Hematopoietic multipotent progenitor cell treated with erythropoietin and hydrocortisone succinate and interleukin-3 and kit ligand, for 15 days (in vitro differentiated cells): Measurements from ENCODE around the gene RMP24.
A peak's percentile ranks its signal among the peaks of the same experiment; 100 is the strongest.
"Not testable (repeated sequence)": the region's sequence is repeated elsewhere in the genome, so short reads cannot be mapped to it uniquely, and the experiment has no call there.

Experiments
- DNase-seq: peaks from one replicate; pipeline ENCODE4 v3.0.0-alpha.2; 2015; ENCODE audit warnings: low spot score

RMP24 gene

DNA sequence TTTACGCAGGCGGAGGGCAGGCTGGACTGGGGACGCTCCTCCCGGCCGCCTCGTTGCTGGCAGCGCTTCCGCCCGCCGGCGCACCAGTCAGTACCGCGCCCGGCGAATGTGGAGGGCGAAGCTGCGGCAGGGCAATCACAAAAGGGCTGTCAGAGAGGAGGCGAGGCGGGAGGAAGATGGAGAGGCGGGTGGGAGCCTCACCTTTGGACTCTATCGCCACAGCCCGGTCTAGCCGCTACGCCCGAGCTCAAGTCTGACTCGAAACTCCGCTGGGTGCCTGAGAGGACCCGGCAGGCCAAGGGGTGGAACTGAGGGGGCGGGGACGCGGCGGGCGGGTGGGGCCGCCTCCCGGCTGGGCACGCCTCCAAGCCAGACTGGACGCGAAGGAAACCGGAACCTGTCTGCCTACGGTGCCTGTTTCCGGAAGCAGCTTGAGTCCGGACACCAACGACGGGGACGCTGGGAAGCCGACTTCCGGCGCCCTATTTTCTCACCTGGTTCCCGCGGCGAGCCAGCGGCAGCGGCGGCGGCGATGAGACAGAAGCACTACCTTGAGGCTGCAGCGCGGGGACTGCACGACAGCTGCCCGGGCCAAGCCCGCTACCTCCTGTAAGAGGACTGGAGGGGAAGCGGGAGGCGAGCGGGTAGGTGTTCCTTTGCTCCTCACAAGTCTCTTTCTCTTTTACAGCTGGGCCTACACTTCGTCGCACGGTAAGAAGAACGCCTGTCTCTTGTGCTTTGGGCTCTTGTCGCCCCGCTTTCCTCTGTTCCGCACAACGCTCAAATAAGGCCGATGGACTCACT is at the start of gene RMP24:
Gene RMP24 (plus strand): TSS at position 483 of the 804 bp plus-strand sequence.
- DNase-seq: peak; percentile 97

DNA sequence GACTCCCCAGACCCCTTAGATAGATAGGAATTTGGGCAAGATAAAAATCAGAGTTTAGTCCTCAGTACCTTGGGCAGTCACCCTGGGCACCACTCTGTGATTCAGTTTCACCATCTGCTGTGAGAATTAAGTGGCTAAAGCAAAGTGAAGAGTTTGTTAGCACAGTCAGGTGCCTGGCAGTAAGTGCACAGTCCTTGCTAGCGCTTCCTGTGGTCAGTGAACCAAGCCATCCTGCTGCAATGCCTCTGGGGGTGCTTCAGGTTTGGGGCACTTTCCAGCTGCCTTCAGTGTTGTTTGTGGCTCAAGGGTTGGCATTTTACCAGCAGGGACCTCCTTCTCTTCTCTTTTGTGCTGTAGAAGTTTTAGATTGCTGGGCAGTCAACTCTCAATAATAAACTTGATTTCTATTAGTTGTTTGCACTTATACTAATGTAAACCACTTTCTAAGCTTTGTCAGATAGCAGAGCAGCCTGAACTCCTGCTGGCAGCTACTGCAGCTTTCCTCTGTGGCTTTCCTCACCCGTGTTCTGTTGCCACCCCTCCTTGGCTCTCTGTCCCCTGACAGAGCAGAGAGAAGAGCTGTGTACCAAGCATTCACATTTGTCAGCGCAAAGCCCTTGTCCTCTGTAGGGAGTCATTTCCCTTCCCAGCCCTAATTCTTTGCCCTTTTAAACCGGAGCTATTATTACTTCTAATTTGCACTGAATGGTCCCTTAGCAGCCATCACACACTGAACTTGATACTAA is 48.4 kb upstream of the RMP24 start:
- DNase-seq: no peak

DNA sequence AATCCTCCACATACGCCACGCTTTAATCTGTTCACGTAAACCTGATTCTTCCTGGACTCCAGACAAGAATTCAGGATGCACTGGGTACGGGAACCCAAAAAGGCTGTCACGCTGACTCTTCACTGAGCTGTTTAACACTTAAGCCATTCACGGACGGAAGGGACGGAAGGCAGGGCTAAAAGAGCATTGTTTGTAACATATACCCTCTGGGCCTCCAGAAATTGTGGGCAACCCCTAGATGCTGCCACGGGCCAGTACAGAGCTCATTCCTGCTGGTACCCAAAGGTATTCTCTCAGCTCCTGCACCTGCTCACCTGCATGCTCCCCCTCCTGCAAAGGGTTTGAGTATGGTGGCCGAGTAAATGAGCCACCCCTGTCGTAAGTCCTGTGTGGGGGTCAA is 45.6 kb upstream of the RMP24 start:
- DNase-seq: no peak

DNA sequence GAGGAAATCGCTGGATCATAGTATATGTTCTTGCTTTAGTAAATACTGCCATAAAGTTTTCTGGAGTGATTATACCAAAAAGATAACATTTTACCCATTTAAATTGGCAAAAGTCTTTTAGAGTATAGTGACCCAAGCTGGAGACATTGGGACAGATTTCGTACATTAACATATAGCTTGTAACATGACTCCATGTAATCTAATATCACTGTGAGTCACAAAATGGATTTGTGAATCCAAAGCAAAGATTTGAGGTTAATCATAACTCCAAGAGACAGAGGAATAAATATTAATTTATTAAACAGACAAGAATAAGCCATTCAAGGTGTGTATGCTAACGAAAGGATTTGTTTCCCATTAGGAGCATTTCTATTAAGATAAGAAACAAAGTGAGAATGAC is 45.0 kb upstream of the RMP24 start:
- DNase-seq: no peak

DNA sequence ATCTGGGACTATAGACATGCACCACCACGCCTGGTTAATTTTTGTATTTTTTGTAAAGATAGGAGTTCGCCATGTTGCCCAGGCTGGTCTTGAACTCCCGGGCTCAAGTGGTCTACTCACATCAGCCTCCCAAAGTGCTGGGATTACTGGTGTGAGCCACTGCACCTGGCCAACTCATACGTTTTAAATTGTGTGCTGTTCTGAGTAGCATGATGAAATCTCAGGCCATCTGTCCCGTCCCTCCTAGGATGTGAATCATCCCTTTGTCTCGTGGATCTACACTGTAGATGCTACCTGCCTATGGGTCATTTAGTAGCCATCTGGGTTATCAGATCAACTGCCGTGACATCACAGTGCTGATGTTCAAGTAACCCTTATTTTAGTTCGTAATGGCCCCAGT is 38.5 kb upstream of the RMP24 start:
- DNase-seq: no peak

DNA sequence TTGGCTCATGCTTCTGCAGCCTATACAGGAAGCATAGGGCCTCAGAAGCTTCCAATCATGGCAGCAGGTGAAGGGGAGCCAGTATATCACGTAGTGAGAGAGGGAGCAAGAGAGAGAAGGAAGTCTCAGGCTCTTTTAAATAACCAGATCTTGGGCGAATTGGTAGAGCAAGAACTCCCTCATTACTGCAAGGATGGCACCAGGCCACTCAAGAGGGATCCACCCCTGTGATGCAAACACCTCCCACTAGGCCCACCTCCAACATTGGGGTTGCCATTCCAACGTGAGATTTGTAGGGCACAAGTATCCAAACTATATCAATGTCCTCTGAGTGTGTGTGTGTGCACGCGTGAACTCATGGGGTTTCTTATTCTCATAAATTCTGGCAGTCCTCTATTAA is 37.6 kb upstream of the RMP24 start:
- no peak for DNase-seq

DNA sequence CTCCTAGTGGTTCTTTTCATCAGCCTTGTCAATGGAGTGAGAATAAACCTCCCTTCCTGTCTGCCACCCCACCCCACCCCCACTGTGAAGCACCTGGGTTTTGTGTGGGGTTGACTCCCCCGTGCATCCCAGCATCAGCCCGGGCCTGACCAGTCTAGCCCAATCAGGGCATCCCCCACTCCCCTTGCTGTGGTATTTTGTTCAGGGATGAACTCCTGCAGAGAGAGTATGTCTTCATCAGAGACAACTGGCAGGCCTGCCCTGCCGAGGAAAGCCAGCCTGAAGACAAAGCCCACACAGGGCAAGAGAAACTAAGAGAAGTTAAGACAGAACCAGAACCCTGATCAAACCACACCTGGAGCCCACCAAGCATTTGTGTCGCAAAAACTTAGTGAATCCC is 36.7 kb upstream of the RMP24 start:
- DNase-seq: no peak

DNA sequence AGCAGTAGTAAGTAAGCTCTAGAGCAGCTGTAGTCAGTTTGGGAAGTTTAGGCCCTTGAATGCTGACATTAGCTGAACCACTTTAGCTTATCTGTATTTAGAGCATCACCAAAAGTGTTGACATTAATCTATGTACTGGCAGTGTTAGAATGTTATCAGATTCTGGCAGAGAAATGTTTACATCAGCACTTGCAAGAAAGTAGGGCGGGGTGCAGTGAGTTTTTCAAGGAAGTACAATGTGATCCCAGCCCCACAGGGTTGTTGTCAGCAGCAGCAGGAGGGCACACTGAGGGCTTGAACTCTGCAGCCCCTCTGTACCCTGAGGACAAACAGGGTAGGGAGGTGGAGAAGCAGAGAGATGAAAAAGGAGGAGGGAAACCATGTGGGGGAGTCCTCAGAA is 35.5 kb upstream of the RMP24 start:
- no peak for DNase-seq

DNA sequence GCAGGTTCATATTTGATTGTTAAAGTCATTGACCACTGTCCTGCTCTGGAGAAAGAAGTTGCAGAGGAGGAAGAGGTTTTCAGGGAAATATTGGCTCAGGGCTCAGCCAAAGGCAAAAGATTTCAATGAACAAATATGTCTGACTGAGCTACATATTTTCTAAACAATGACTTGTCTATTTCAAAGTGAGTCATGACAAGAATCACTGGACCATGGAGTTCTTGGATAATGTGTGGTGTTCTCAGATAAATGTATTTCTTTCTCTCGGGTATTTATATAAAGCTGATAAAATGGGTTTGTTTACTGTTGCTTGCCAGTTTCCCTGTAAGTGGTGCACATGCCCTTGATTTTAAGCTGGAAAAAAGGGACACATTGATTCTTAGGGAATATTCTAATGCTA is 34.3 kb upstream of the RMP24 start:
- DNase-seq: no peak

DNA sequence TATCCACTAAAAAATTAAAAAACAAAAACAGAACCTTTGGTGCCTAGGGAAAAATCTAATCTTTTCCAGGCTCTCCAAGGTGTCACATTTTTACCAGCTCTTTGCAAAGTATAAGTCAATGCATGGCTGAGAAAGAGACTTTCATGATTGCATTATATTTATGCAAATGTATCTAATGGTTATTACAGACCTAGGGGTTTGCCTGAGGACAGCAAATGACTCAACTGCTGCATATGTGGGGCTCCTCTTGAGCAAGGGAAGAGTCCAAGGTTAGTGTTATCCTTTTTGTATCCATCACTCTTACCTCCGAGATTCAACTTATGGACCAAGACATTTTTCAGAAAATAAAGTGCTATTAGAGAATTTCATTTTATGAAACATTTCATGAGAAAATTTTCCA is 33.9 kb upstream of the RMP24 start:
- DNase-seq: no peak

DNA sequence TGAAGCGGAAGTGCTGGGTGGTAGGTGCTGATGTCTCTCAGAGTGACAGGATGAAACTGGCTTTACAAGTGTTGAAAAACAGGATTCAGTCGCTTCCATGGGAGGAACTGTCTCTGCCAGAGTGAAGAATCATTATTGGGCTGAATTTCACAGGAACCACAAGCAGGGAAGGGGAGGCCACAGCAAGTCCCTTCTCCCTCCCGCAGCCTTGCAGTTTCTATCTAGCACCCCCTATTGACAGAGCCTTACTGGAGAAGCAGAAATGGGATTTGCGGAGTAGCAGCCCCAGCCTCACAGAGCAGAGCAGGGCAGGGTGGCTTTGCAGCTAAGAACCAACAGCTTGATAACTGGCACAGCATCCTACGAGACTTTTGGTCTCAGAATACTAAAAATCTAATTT is 33.3 kb upstream of the RMP24 start:
- no peak for DNase-seq

DNA sequence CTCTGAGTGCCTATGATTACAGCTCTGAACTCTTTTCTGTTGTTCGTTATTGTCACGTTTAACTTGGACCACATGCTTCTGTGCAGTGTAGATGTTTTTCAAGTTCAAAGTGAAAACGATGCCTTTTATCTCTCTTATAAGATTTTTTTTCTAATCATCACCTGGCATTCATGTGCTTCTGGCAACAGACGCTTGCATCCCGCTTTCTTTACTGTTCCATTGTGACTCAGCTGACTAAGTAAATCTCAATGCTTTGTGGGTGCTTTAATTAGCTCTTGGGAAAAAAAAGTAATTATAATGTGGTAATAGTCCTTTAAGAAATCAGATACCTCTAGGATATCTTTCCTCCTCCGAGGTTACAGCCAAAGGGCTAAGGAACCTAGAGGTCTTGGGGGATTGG is 31.2 kb upstream of the RMP24 start:
- DNase-seq: no peak

DNA sequence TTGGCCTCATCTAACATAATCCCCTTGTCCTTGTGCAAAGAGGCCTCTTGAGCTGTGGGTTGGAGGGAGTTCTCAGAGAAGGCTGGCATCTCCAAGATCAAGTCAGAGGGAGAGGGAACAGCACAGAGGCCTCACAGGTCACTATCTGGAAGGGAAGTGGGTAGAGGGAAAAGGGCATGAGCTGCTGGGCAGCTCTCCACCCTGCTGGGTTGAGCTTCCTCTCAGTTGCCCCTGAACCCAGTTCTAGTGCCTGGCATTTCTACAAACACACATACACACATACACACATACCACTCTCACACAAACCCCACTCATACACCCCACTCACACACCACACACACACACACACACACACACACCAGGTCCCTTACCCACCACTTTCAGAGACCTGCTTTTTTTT is 30.3 kb upstream of the RMP24 start:
- no peak for DNase-seq

DNA sequence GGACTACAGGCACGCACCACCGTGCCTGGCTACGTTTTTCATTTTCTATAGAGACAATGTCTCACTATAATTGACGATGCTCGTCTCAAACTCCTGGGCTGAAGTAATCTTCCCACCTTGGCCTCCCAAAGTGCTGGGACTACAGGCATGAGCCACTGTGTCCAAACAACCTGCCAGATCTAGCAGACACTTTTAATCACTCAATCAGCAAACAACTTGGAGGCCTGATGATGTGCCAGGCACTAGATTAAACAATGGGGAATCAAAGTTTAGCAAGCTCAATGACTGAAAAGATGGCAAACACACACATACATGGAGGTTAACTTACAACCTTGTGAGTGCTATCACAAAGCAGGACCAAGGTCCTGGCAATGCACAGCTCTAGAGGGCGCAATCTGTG is 29.8 kb upstream of the RMP24 start:
- DNase-seq: no peak

DNA sequence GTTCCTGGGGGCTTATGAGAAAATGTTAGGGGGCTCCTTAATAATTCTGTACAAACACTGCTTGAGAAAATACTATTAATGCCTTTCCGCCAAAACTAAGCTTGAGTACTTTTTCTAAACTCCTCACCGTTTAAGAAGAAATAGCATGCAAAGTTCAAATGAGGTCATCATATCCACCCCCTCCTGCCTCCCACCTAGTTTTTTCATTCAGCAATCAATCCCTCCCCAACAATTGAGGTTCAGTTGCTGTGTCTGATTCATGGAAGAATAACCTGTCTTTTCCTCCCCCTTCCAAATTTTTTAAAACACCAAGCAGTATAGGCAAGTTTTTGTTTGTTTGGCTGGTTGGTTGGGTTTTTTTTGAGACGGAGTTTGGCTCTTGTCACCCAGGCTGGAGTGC is 24.4 kb upstream of the RMP24 start:
- DNase-seq: no peak

DNA sequence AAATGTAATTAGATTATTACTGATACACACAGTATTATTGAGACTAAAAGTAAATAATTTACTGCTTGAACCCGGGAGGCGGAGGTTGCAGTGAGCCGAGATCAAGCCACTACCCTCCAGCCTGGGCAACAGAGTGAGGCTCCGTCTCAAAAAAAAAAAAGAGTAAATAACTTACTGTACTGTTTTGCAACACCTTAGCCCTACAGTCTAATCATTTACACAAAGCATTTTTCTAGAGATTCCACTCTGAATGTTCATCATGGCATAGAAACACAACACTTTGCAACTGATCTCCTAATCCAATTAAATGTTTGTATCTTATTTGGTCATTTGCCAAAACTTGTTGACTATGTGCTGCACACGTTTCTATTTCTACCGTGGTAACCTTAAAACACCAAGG is 23.4 kb upstream of the RMP24 start:
- no peak for DNase-seq

DNA sequence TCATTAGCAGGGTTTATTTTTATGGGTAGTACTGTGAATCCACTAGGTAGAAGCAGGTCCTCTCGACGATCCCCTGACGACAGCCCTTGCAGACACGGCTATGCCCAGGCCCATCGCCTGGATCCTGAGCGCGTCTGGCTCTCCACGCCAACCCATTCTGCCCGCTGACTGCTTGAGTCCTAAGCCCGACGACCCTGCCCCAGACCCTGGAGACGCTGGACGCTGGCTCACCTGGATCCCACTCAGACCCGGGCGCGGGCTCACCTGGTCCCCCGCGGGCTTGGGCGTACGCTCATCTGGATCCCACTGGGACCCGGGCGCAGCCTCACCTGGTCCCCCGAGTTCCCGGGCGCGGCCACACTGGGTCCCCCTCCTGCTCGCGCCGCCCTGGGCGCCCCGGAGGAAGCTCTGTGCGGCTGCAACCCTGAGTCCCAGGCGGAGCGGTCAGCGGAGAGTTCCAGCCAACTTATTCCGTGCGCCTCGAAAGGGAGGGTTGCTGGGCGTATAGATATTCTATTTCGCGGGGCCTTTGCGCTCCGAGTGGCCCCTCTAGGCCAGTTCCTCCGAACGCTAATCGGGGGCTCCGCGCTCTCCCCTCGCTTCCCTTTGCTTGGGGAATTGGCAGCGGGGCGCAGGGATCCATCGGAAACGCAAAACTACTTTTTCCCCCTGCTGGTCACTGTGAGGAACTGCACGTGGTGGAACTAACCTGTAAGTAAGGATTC is 22.4 kb upstream of the RMP24 start:
- peak; percentile 68 for DNase-seq

DNA sequence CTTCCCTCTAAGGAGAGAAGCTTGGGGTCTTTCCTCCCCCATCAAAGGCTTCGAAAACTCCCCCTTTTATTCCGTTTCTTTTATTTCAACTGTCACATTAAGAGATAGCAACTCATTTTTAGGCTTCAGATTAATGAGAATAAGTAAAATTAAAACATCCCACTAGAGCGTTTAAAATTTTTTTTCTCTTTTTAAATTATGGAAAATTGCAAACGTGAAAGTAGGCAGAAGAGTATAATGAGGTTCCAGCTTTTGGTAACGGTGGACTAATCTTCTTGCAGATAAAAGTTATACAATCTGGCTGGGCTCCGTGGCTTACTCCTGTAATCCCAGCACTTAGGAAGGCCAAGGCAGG is 21.9 kb upstream of the RMP24 start:
- no peak for DNase-seq

DNA sequence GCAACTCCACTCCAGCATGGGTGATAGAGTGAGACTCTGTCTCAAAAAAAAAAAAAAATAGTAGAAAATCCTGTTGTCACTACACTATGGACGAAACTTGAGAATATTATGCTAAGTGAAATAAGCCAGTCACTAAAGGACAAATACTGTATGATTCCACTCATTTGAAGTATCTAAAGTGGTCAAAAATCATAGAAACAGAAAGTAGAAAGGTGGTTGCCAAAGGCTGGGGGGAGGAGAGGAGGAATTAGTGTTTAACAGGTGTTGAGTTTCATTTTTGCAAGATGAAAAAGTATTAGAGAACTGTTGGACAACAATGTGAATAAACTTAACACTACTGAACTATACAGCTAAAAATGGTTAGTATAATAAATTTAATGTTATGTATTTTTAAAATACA is 18.8 kb upstream of the RMP24 start:
- DNase-seq: no peak

DNA sequence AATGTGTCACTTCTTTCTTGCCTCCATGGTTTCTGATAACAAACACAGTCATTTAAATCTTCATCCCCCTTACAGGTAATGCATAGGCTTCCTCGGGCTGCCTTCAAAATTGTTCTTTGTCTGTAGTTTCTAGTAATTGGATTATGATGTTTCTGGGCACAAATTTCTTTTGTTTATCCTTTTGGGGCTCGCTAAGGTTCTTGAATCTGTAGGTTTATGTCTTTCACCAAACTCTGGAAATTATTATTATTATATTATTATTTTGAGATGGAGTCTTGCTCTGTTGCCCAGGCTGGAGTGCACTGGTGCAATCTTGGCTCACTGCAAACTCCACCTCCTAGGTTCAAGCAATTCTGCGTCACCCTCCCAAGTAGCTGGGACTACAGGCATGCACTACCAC is 16.3 kb upstream of the RMP24 start:
- no peak for DNase-seq

DNA sequence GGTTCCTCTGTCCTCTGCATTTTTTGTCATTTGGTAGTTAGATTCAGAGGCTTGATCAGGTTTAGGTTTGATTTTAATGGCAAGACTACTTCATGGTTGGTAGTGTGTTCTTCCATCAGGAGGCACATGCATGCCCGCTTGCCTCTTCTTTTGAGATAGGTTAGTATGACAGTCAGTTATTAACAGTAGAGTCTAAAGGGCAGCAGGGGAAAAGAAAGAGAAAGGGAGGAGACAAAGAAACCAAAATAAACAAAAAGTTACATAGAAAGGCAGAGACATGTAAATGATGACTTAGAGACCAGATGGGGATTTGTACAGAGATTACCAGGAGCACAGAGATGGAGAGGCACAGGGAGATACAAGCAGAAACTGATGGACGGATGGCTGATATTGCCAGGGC is 10.2 kb upstream of the RMP24 start:
- DNase-seq: no peak

DNA sequence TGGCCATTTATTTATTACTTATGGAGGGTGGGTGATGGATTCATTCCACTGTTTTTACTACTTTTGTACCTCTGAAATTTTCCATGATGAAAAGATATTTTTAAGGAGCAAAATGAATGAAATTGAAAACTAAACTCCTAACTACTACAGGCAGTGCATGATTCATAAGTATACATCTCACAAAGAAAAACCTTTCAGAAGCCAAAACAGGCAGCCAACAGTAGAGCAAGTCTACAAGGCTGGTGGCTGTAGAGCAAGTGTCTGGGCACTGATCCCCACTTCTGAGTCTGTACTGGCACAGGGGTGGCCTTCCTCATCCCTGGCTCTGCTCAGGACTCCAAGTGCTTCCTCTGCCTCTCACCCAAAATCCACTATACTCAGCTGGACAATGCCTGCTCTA is 8.2 kb upstream of the RMP24 start:
- no peak for DNase-seq

DNA sequence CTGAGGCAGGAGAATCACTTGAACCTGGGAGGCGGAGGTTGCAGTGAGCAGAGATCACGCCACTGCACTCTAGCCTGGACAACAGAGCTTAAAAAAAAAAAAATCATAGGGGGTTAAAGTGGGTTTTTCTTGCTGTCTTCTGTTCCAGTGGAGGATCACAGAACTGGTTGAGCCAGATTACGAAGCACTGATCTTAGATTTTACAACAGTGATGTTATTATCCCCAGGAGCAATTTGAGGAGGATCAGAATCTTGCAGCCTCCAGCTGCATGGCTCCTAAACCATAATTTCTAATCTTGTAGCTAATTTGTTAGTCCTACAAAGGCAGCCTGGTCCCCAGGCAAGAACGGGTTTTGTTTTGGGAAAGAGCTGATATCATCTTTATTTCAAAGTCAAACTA is 4.6 kb upstream of the RMP24 start:
- not testable (repeated sequence) for DNase-seq
